Esophagus muscularis mucosa (tissue), 4 donors: Measurements from ENCODE around the gene CERKL. TPM values are rescaled to one million over a fixed set of nuclear protein-coding genes. Genes with fewer than 3 reads are reported as not detected.

Experiments used
- DNase-seq: peaks from one replicate; pipeline ENCODE4 v3.0.0-alpha.2; 2017; ENCODE audit errors: extremely low spot score
- H3K27ac ChIP-seq, 4 donors: fragments of 200-600 bp; sonication (generic); replicated peaks in 1 of 4; 1 replicate in 3 of 4; 2 replicates in 1 of 4; pipeline ENCODE4 v1.5.1; 2016 to 2019; ENCODE audit warnings: mild to moderate bottlenecking in 1 of 4
- H3K27me3 ChIP-seq, 4 donors: fragments of 200-600 bp; sonication (generic); one replicate each; pipeline versions ENCODE4 v1.5.1 to v1.6.0; 2016 to 2019
- H3K36me3 ChIP-seq, 4 donors: fragments of 200-600 bp; sonication (generic); one replicate each; pipeline ENCODE4 v1.5.1; 2016 to 2019
- H3K4me1 ChIP-seq, 4 donors: fragments of 200-600 bp; sonication (generic); one replicate each; pipeline ENCODE4 v1.5.1; 2016 to 2019
- H3K4me3 ChIP-seq, 4 donors: fragments of 200-600 bp; sonication (generic); 1 replicate in 2 of 4; 2 replicates in 2 of 4; pipeline ENCODE4 v1.5.1; 2016 to 2019; ENCODE audit warnings: mild to moderate bottlenecking in 4 of 4, moderate library complexity in 1 of 4
- H3K9me3 ChIP-seq, 4 donors: fragments of 200-600 bp; sonication (generic); 1 replicate in 3 of 4; 2 replicates in 1 of 4; pipeline ENCODE4 v1.5.1; 2016 to 2019
- CTCF ChIP-seq, 3 experiments: fragments of 200-600 bp in 2 of 3; fragments of 450-650 bp in 1 of 3; sonication (generic) in 2 of 3; IDR thresholded peaks; one replicate each; pipeline ENCODE4 v1.5.1; 2017 to 2019; ENCODE audit warnings: antibody characterized with exemption in 3 of 3, mild to moderate bottlenecking in 2 of 3, moderate library complexity in 1 of 3
- EP300 ChIP-seq: sonication (generic); formaldehyde crosslinking; IDR thresholded peaks from one replicate; pipeline ENCODE4 v1.6.1; 2017; ENCODE audit warnings: antibody characterized with exemption
- POLR2A ChIP-seq: fragments of 450-650 bp; IDR thresholded peaks from one replicate; pipeline ENCODE4 v1.6.1; 2017; ENCODE audit warnings: antibody characterized with exemption, moderate library complexity, mild to moderate bottlenecking, low read depth
- POLR2AphosphoS5 ChIP-seq, 2 donors: sonication (generic); formaldehyde crosslinking; IDR thresholded peaks; one replicate each; pipeline ENCODE4 v1.6.1; 2017; ENCODE audit warnings: antibody characterized with exemption in 2 of 2
- WGBS: methylation state at CpG from one replicate; pipeline ENCODE4 v1.1.5; 2018; 5-methylcytosine and 5-hydroxymethylcytosine counted together
- intact Hi-C: fragments of 100-400 bp; cut with DNase I; formaldehyde crosslinking; loops from one replicate; pipeline ENCODE4 v1.15.1; 2023
- total RNA-seq, 4 donors: library from RNA; depleted of rRNA; stranded (reverse); fragments of >200 nt; gene quantifications; one replicate each; pipeline versions ENCODE4 v1.1.0 to v1.2.1, GENCODE V29; 2016

Gene CERKL
- total RNA-seq, 4 donors from 2014 or later: 0.17 to 0.19 TPM; not detected in 2

GRCh38 chr2:181680937-181681811 lies 24.3 kb upstream of the CERKL start:
- Histone ChIP-seq H3K27ac (no peak overlapping the region), H3K4me3 (peak overlapping the region in 3 of 4 donors; percentile 3 to 12 (median 8)), H3K9me3 (no peaks in the 10 kb centered on the region), H3K4me1 (peaks cover 17 to 44% (median 39%) of the 10 kb centered on the region in 4 donors), H3K36me3 (no peaks in the 10 kb centered on the region), H3K27me3 (peaks cover 3 to 86% (median 60%) of the 10 kb centered on the region in 4 donors)
- no peak for DNase-seq
- WGBS: 11% methylated on average over 34 of the region's 38 CpGs
- TF ChIP-seq POLR2A (no peak), EP300 (no peak), POLR2AphosphoS5 (IDR thresholded peaks at IDR 0.05) (no peak), CTCF (IDR thresholded peaks at IDR 0.05) (no peak)
- intact Hi-C loops: no loop called here

DNA sequence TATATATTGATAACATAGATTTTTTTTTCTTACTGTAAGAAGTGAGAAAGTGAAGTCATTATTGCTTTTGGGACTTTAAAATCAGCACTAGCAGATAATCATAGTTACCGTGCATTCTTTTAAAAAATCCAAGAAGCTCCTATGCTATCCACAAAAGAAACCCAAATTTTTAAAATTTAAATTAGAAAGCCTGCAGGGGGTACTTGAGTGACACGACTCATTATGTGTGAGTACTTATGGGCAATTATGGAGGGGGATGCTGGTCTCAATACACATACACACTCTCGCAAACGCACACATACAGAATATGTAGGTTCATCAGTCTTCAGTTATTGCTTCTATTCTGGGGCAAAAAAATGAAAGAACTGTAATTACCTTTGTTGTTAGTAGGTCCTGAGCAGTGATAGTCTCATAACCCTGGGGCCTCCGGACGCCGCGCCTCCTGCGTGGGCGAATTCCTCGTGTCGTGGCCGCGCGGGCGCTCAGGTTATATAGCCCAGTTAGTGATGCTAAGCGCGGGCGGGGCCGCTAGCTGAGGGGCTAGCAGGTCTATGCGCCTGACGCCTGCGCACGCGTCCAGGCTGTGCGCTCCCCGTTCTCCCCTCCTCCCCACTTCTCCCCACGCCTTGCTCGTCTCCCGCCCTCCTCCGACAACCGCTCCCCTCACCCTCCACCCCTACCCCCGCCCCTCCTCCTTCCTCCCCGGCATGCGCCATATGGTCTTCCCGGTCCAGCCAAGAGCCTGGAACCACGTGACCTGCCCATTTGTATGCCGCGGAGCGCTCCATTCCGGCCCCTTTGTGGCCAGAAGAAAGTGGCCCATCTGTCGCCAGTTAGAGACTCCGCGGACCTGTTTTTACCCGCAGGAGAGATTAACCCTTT lies 23.4 kb upstream of the CERKL start, which contains the start of gene NEUROD1:
NEUROD1 (minus strand) TSS at position 463 of the 882 bp plus-strand sequence. CDS start 1,657 bp downstream, outside the sequence.
- Histone ChIP-seq H3K36me3 (no peaks in the 10 kb centered on the region), H3K4me1 (peaks cover 17 to 44% (median 39%) of the 10 kb centered on the region in 4 donors), H3K4me3 (peak within 1 kb of the TSS in 3 of 4 donors; percentile 3 to 12 (median 8)), H3K27ac (no peak within 1 kb of the TSS), H3K9me3 (no peaks in the 10 kb centered on the region), H3K27me3 (peaks cover 3 to 87% (median 60%) of the 10 kb centered on the region in 4 donors)
- no peak for TF ChIP-seq EP300
- no peak for TF ChIP-seq POLR2A
- TF ChIP-seq CTCF (IDR thresholded peaks at IDR 0.05): no peak
- TF ChIP-seq POLR2AphosphoS5 (IDR thresholded peaks at IDR 0.05): no peak
- intact Hi-C loops: no loop called here
- no peak for DNase-seq
- under 1% methylated on average over 31 of the region's 45 CpGs for WGBS

GRCh38 chr2:181679544-181679979 lies 22.7 kb upstream of the CERKL start:
- H3K9me3 ChIP-seq: no peaks in the 10 kb centered on the region
- TF ChIP-seq CTCF (IDR thresholded peaks at IDR 0.05): no peak
- TF ChIP-seq POLR2AphosphoS5 (IDR thresholded peaks at IDR 0.05): no peak
- TF ChIP-seq EP300: no peak
- no peak for TF ChIP-seq POLR2A
- peaks cover 17 to 41% (median 38%) of the 10 kb centered on the region in 4 donors for H3K4me1 ChIP-seq
- intact Hi-C loops: no loop called here
- DNase-seq: no peak
- no peak overlapping the region for H3K4me3 ChIP-seq
- no peak overlapping the region for H3K27ac ChIP-seq
- H3K27me3 ChIP-seq: peaks cover 3 to 81% (median 59%) of the 10 kb centered on the region in 4 donors
- WGBS: 2% methylated on average over 20 of the region's 20 CpGs
- no peaks in the 10 kb centered on the region for H3K36me3 ChIP-seq

- no peak for DNase-seq
- Histone ChIP-seq H3K27ac (no peak overlapping the region), H3K4me1 (peaks cover 16 to 35% (median 33%) of the 10 kb centered on the region in 4 donors), H3K36me3 (no peaks in the 10 kb centered on the region), H3K4me3 (no peak overlapping the region), H3K27me3 (peaks cover 3 to 76% (median 53%) of the 10 kb centered on the region in 4 donors), H3K9me3 (no peaks in the 10 kb centered on the region)
- TF ChIP-seq EP300 (no peak), CTCF (IDR thresholded peaks at IDR 0.05) (no peak), POLR2AphosphoS5 (IDR thresholded peaks at IDR 0.05) (no peak), POLR2A (no peak)
- WGBS: 20% methylated on average over 18 of the region's 18 CpGs
- intact Hi-C loops: no loop called here
These were observed 22.1 kb upstream of the CERKL start for GRCh38 chr2:181678861-181679543.
